ENCODE measurements around the gene CORIN. TPM values are rescaled to one million over a fixed set of nuclear protein-coding genes. Genes with fewer than 3 reads are reported as not detected.

Gene CORIN
- polyA plus RNA-seq, 1 of the 3 experiments (the other 2 are of a cell fraction) = 1.1 TPM

GRCh38 chr4:47816748-47817147 lies 21.1 kb downstream of the CORIN start:
- CTCF ChIA-PET = interaction anchor here (1.5 to 1.7 kb wide), 2 partner anchors 20 to 111 kb away, joined by 4 to 13 read pairs; no protein-coding TSS in a partner anchor
- 68% methylated on average over 2 of the region's 2 CpGs for WGBS (ENCODE audit: low lambda C conversion rate)

GRCh38 chr4:47814618-47815295 lies 23.1 kb downstream of the CORIN start:
- ChIA-PET POLR2A (no interaction called here), CTCF (interaction anchor here (2.5 kb wide), 1 partner anchor 110 kb away, joined by 7 read pairs; no protein-coding TSS in a partner anchor)
- no peak overlapping the region for H3K4me3 ChIP-seq (ENCODE audit: low read depth in 2 of 2, low read length in 1 of 2)
- H3K27me3 ChIP-seq (ENCODE audit: insufficient read depth) = no peaks in the 10 kb centered on the region; the same call in 1 of the 2 replicates
- no peaks in the 10 kb centered on the region for H3F3A ChIP-seq (replicated peaks; ENCODE audit: insufficient read depth)
- H3K9me2 ChIP-seq = no peaks in the 10 kb centered on the region
- no peak overlapping the region for H3K9ac ChIP-seq
- H3K9me3 ChIP-seq = no peaks in the 10 kb centered on the region
- no peak overlapping the region for H2AFZ ChIP-seq (ENCODE audit: low read depth)
- no peaks in the 10 kb centered on the region for H3K4me1 ChIP-seq (ENCODE audit: control insufficient read depth in 1 of 2, insufficient read depth in 2 of 2, low read depth in 1 of 2, low read length in 1 of 2)
- no peak overlapping the region for H3K27ac ChIP-seq (ENCODE audit: low read depth in 2 of 2, low read length in 1 of 2)
- WGBS (ENCODE audit: low lambda C conversion rate) = 74% methylated on average over 6 of the region's 6 CpGs
- DNase-seq = no peak
- H4K20me1 ChIP-seq (ENCODE audit: insufficient read depth) = no peaks in the 10 kb centered on the region
- TF ChIP-seq, protein P1, sequence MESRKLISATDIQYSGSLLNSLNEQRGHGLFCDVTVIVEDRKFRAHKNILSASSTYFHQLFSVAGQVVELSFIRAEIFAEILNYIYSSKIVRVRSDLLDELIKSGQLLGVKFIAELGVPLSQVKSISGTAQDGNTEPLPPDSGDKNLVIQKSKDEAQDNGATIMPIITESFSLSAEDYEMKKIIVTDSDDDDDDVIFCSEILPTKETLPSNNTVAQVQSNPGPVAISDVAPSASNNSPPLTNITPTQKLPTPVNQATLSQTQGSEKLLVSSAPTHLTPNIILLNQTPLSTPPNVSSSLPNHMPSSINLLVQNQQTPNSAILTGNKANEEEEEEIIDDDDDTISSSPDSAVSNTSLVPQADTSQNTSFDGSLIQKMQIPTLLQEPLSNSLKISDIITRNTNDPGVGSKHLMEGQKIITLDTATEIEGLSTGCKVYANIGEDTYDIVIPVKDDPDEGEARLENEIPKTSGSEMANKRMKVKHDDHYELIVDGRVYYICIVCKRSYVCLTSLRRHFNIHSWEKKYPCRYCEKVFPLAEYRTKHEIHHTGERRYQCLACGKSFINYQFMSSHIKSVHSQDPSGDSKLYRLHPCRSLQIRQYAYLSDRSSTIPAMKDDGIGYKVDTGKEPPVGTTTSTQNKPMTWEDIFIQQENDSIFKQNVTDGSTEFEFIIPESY (IDR thresholded peaks at IDR 0.05; ENCODE audit: borderline replicate concordance, low read depth) = no peak
- TF ChIP-seq FOXM1 (IDR thresholded peaks at IDR 0.05; ENCODE audit: low read depth) = no peak
- TF ChIP-seq TEAD4 (IDR thresholded peaks at IDR 0.05; ENCODE audit: borderline replicate concordance, insufficient read depth) = no peak
- TF ChIP-seq EP300 (IDR thresholded peaks at IDR 0.05; ENCODE audit: borderline replicate concordance in 1 of 2, low read depth in 1 of 2, low read length in 1 of 2) = no peak
- TF ChIP-seq GABPA (IDR thresholded peaks at IDR 0.05; ENCODE audit: low read depth) = no peak
- TF ChIP-seq, protein P2, sequence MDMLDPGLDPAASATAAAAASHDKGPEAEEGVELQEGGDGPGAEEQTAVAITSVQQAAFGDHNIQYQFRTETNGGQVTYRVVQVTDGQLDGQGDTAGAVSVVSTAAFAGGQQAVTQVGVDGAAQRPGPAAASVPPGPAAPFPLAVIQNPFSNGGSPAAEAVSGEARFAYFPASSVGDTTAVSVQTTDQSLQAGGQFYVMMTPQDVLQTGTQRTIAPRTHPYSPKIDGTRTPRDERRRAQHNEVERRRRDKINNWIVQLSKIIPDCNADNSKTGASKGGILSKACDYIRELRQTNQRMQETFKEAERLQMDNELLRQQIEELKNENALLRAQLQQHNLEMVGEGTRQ (IDR thresholded peaks at IDR 0.05; ENCODE audit: borderline replicate concordance, low read depth, low read length) = no peak
- no peak for TF ChIP-seq RXRA (IDR thresholded peaks at IDR 0.05; ENCODE audit: borderline replicate concordance, low read depth)
- TF ChIP-seq, protein P3, sequence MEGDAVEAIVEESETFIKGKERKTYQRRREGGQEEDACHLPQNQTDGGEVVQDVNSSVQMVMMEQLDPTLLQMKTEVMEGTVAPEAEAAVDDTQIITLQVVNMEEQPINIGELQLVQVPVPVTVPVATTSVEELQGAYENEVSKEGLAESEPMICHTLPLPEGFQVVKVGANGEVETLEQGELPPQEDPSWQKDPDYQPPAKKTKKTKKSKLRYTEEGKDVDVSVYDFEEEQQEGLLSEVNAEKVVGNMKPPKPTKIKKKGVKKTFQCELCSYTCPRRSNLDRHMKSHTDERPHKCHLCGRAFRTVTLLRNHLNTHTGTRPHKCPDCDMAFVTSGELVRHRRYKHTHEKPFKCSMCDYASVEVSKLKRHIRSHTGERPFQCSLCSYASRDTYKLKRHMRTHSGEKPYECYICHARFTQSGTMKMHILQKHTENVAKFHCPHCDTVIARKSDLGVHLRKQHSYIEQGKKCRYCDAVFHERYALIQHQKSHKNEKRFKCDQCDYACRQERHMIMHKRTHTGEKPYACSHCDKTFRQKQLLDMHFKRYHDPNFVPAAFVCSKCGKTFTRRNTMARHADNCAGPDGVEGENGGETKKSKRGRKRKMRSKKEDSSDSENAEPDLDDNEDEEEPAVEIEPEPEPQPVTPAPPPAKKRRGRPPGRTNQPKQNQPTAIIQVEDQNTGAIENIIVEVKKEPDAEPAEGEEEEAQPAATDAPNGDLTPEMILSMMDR (IDR thresholded peaks at IDR 0.05) = no peak
- TF ChIP-seq, protein P4, sequence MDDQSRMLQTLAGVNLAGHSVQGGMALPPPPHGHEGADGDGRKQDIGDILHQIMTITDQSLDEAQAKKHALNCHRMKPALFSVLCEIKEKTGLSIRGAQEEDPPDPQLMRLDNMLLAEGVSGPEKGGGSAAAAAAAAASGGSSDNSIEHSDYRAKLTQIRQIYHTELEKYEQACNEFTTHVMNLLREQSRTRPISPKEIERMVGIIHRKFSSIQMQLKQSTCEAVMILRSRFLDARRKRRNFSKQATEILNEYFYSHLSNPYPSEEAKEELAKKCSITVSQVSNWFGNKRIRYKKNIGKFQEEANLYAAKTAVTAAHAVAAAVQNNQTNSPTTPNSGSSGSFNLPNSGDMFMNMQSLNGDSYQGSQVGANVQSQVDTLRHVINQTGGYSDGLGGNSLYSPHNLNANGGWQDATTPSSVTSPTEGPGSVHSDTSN (IDR thresholded peaks at IDR 0.05) = no peak
- TF ChIP-seq RAD21 (IDR thresholded peaks at IDR 0.05; ENCODE audit: low read length) = no peak
- no peaks in the 10 kb centered on the region for H3K36me3 ChIP-seq (replicated peaks in 1 of 2; ENCODE audit: control insufficient read depth in 1 of 2, insufficient read depth in 2 of 2, low read length in 1 of 2)
- H3K79me2 ChIP-seq (ENCODE audit: insufficient read depth) = no peaks in the 10 kb centered on the region
- H3K4me2 ChIP-seq = no peak overlapping the region

More at GRCh38 chr4:47816748-47817147, 21.1 kb downstream of the CORIN start:
- H3K27me3 ChIP-seq (ENCODE audit: insufficient read depth) = no peaks in the 10 kb centered on the region
- no peak overlapping the region for H3K4me2 ChIP-seq
- no peaks in the 10 kb centered on the region for H3K79me2 ChIP-seq (ENCODE audit: insufficient read depth)
- no peak overlapping the region for H3K9ac ChIP-seq
- DNase-seq = no peak
- H3K36me3 ChIP-seq (replicated peaks in 1 of 2; ENCODE audit: control insufficient read depth in 1 of 2, insufficient read depth in 2 of 2, low read length in 1 of 2) = no peaks in the 10 kb centered on the region
- H3K4me1 ChIP-seq (ENCODE audit: control insufficient read depth in 1 of 2, insufficient read depth in 2 of 2, low read depth in 1 of 2, low read length in 1 of 2) = no peaks in the 10 kb centered on the region
- no peak overlapping the region for H2AFZ ChIP-seq (ENCODE audit: low read depth)
- no peak overlapping the region for H3K4me3 ChIP-seq (ENCODE audit: low read depth in 2 of 2, low read length in 1 of 2)
- TF ChIP-seq JUND (IDR thresholded peaks at IDR 0.05) (no peak), MXI1 (IDR thresholded peaks at IDR 0.05; ENCODE audit: low read depth, low read length) (no peak)
- TF ChIP-seq, protein P4 (IDR thresholded peaks at IDR 0.05) = no peak
- no peaks in the 10 kb centered on the region for H3K9me3 ChIP-seq
- no peaks in the 10 kb centered on the region for H4K20me1 ChIP-seq (ENCODE audit: insufficient read depth)
- POLR2A ChIA-PET = no interaction called here
- H3F3A ChIP-seq (replicated peaks; ENCODE audit: insufficient read depth) = no peaks in the 10 kb centered on the region
- no peaks in the 10 kb centered on the region for H3K9me2 ChIP-seq
- H3K27ac ChIP-seq (ENCODE audit: low read depth in 2 of 2, low read length in 1 of 2) = no peak overlapping the region

Data from SK-N-SH (cell line).